Breast epithelium (tissue), 3 donors: ENCODE measurements around the gene TIMD4.

Experiments
- POLR2A ChIP-seq: fragments of 450-650 bp; IDR thresholded peaks from one replicate; pipeline ENCODE4 v1.6.1; 2016; ENCODE audit warnings: antibody characterized with exemption, mild to moderate bottlenecking, moderate library complexity
- TF ChIP-seq, protein P1 (sequence below), 3 donors: fragments of 450-650 bp; IDR thresholded peaks; one replicate each; pipeline ENCODE4 v1.5.1; 2016 to 2017; ENCODE audit warnings: antibody characterized with exemption in 3 of 3, mild to moderate bottlenecking in 3 of 3, moderate library complexity in 3 of 3

DNA sequence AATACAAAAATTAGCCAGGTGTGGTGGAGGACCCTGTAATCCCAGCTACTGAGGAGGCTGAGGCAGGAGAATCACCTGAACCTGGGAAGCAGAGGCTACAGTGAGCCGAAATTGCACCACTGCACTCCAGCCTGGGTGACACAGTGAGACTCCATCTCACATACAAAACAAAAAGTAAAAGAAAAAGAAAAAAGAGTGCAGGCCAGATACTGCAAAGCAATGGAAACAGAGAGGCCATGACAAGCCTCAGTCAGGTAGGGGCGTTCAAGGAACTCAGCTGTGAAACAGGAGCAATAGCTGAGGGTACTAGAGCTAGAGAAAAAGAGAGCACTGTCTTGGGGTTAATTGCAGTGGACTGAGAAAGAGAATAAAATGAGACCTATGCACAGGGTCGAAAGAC is 56.2 kb downstream of the TIMD4 start:
- no peak for TF ChIP-seq POLR2A
- TF ChIP-seq, protein P1, sequence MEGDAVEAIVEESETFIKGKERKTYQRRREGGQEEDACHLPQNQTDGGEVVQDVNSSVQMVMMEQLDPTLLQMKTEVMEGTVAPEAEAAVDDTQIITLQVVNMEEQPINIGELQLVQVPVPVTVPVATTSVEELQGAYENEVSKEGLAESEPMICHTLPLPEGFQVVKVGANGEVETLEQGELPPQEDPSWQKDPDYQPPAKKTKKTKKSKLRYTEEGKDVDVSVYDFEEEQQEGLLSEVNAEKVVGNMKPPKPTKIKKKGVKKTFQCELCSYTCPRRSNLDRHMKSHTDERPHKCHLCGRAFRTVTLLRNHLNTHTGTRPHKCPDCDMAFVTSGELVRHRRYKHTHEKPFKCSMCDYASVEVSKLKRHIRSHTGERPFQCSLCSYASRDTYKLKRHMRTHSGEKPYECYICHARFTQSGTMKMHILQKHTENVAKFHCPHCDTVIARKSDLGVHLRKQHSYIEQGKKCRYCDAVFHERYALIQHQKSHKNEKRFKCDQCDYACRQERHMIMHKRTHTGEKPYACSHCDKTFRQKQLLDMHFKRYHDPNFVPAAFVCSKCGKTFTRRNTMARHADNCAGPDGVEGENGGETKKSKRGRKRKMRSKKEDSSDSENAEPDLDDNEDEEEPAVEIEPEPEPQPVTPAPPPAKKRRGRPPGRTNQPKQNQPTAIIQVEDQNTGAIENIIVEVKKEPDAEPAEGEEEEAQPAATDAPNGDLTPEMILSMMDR (IDR thresholded peaks at IDR 0.05): no peak
